IMR-90 (cell line): Measurements from ENCODE around the gene ZBTB3. TPM values are rescaled to one million over a fixed set of nuclear protein-coding genes. Genes with fewer than 3 reads are reported as not detected.
"Not testable (repeated sequence)": the region's sequence is repeated elsewhere in the genome, so short reads cannot be mapped to it uniquely, and the experiment has no call there.

ENCODE experiments used
- ATAC-seq: fragments of 200-7000 bp; cut with Tn5 transposase; 2 replicates; pipeline ENCODE4 v1.9.1; 2020; ENCODE audit warnings: low read depth, mild to moderate bottlenecking, moderate library complexity
- BruUV-seq: library from RNA; stranded (reverse); fragments of 400-500 nt; replicated peaks from 2 replicates; lab custom pipeline; 2021; lab: Mats Ljungman, UMichigan
- CTCF ChIA-PET: fragments of 300-600 bp; formaldehyde crosslinking; extraction: SDS; loops from one replicate; lab custom pipeline; 2021; ENCODE audit warnings: antibody characterized with exemption; lab: Yijun Ruan, JAX
- POLR2A ChIA-PET: fragments of 300-600 bp; sonication (Branson Sonifier 250); formaldehyde crosslinking; loops from one replicate; lab custom pipeline; 2022; ENCODE audit warnings: antibody characterized with exemption; ENCODE audit not compliant: unreplicated experiment; lab: Charles Lee
- DNase-seq: peaks from one replicate; pipeline ENCODE4 v3.0.0; 2013
- H2AFZ ChIP-seq: replicated peaks from 2 replicates; pipeline ENCODE3; 2013; ENCODE audit warnings: low read length, mild to moderate bottlenecking; ENCODE audit not compliant: poor library complexity
- H2AK5ac ChIP-seq: 2 replicates; pipeline ENCODE4 v1.6.1; 2013; ENCODE audit warnings: low read depth, low read length, inconsistent platforms
- H2AK9ac ChIP-seq: replicated peaks from 2 replicates; pipeline ENCODE3; 2013; ENCODE audit warnings: mild to moderate bottlenecking, low read depth, low read length, moderate library complexity; ENCODE audit not compliant: poor library complexity
- H2BK120ac ChIP-seq: 2 replicates; pipeline ENCODE4 v1.6.1; 2013; ENCODE audit warnings: low read depth, low read length, inconsistent platforms
- H2BK15ac ChIP-seq: 3 replicates; pipeline ENCODE4 v1.6.1; 2013; ENCODE audit warnings: low read depth, low read length, inconsistent platforms
- H2BK20ac ChIP-seq: 2 replicates; pipeline ENCODE4 v1.6.1; 2013; ENCODE audit warnings: low read depth, mild to moderate bottlenecking, inconsistent platforms, low read length, moderate library complexity
- H2BK5ac ChIP-seq: 2 replicates; pipeline ENCODE4 v1.6.1; 2013; ENCODE audit warnings: mild to moderate bottlenecking, low read depth, low read length, inconsistent platforms; ENCODE audit not compliant: poor library complexity, severe bottlenecking
- H3K14ac ChIP-seq: replicated peaks from 2 replicates; pipeline ENCODE4 v1.6.1; 2013; ENCODE audit warnings: low read depth, low read length, inconsistent platforms
- H3K18ac ChIP-seq: 2 replicates; pipeline ENCODE4 v1.6.1; 2013; ENCODE audit warnings: low read depth, low read length, control low read depth
- H3K23ac ChIP-seq: 2 replicates; pipeline ENCODE4 v1.6.1; 2013; ENCODE audit warnings: low read depth, low read length, inconsistent platforms
- H3K27ac ChIP-seq: 2 replicates; pipeline ENCODE4 v1.5.1; 2013; ENCODE audit warnings: mild to moderate bottlenecking, control low read depth, low read length; ENCODE audit not compliant: insufficient read depth
- H3K27me3 ChIP-seq: 2 replicates; pipeline ENCODE4 v1.6.1; 2013; ENCODE audit warnings: low read length; ENCODE audit not compliant: control insufficient read depth, insufficient read depth
- H3K36me3 ChIP-seq: 2 replicates; pipeline ENCODE4 v1.6.1; 2013; ENCODE audit warnings: low read length, mixed read lengths; ENCODE audit not compliant: control insufficient read depth, insufficient read depth
- H3K4ac ChIP-seq: 2 replicates; pipeline ENCODE4 v1.6.1; 2013; ENCODE audit warnings: low read depth, low read length, inconsistent platforms
- H3K4me1 ChIP-seq: 2 replicates; pipeline ENCODE4 v1.6.1; 2013; ENCODE audit warnings: low read length, mixed read lengths; ENCODE audit not compliant: control insufficient read depth, insufficient read depth
- H3K4me2 ChIP-seq: 2 replicates; pipeline ENCODE4 v1.6.1; 2013; ENCODE audit warnings: low read depth, mild to moderate bottlenecking, control low read depth, low read length, moderate library complexity
- H3K4me3 ChIP-seq: 2 replicates; pipeline ENCODE4 v1.5.1; 2013; ENCODE audit warnings: low read depth, mild to moderate bottlenecking, control low read depth, low read length, moderate library complexity; ENCODE audit not compliant: insufficient read depth
- H3K56ac ChIP-seq: 2 replicates; pipeline ENCODE4 v1.6.1; 2013; ENCODE audit warnings: low read length, inconsistent platforms; ENCODE audit not compliant: insufficient read depth; ENCODE audit errors: extremely low read depth
- H3K79me1 ChIP-seq, 2 experiments: 2 replicates each; pipeline ENCODE4 v1.6.1; 2013; ENCODE audit warnings: low read length in 2 of 2, inconsistent platforms in 1 of 2, low read depth in 1 of 2
- H3K9ac ChIP-seq: 2 replicates; pipeline ENCODE4 v1.6.1; 2013; ENCODE audit warnings: low read depth, low read length, control low read depth
- H3K9me1 ChIP-seq: 2 replicates; pipeline ENCODE4 v1.6.1; 2013; ENCODE audit warnings: low read length, inconsistent platforms; ENCODE audit not compliant: insufficient read depth
- H3K9me3 ChIP-seq: 2 replicates; pipeline ENCODE4 v1.6.1; 2013; ENCODE audit warnings: low read length; ENCODE audit not compliant: control insufficient read depth, insufficient read depth
- H4K20me1 ChIP-seq: 2 replicates; pipeline ENCODE4 v1.6.1; 2013; ENCODE audit warnings: low read length, inconsistent platforms; ENCODE audit not compliant: insufficient read depth
- H4K5ac ChIP-seq: 2 replicates; pipeline ENCODE4 v1.6.1; 2013; ENCODE audit warnings: mild to moderate bottlenecking, low read depth, low read length, control low read depth
- H4K8ac ChIP-seq, 2 experiments: 2 replicates each; pipeline ENCODE4 v1.6.1; 2013; ENCODE audit warnings: low read depth in 2 of 2, low read length in 2 of 2, control low read depth in 1 of 2, inconsistent platforms in 1 of 2
- H4K91ac ChIP-seq: 2 replicates; pipeline ENCODE4 v1.6.1; 2013; ENCODE audit warnings: low read depth, low read length, inconsistent platforms; ENCODE audit not compliant: insufficient read depth
- WGBS, 2 experiments: methylation state at CpG; one replicate each; pipeline versions ENCODE4 v1.1.5 to v1.1.7; 2013; ENCODE audit warnings: missing lambda C conversion rate in 2 of 2; ENCODE audit not compliant: insufficient read length in 1 of 2; ENCODE audit errors: extremely low coverage in 2 of 2; 5-methylcytosine and 5-hydroxymethylcytosine counted together
- dilution Hi-C: fragments of 300-500 bp; cut with HindIII; formaldehyde crosslinking; loops from one replicate; pipeline ENCODE4 v1.14.3; 2018; ENCODE audit warnings: low sequenced_read_pairs; ENCODE audit not compliant: unreplicated experiment
- in situ Hi-C: fragments of 300-500 bp; cut with MboI; formaldehyde crosslinking; loops from 3 replicates; pipeline ENCODE4 v1.14.3; 2019; ENCODE audit warnings: low sequenced_read_pairs, inconsistent platforms, mixed read lengths
- intact Hi-C: fragments of 100-400 bp; cut with micrococcal nuclease; formaldehyde crosslinking; loops from 2 replicates; pipeline ENCODE4 v1.10.0; 2022
- polyA plus RNA-seq, 3 experiments: library from polyadenylated mRNA; depleted of rRNA; stranded (reverse); fragments of >200 nt; gene quantifications; 2 replicates each; pipeline ENCODE4 v1.2.3, GENCODE V29; 2012; ENCODE audit warnings: low replicate concordance in 1 of 3
- total RNA-seq: library from RNA; depleted of rRNA; stranded (reverse); fragments of >200 nt; gene quantifications from 2 replicates; pipeline ENCODE4 v1.2.3, GENCODE V29; 2012

Gene ZBTB3
- total and polyA plus RNA-seq, 2 of the 4 experiments (the other 2 are of a cell fraction): 3.4 to 8.1 TPM

- H2BK15ac ChIP-seq, POLR2A ChIA-PET, H3K4me2 ChIP-seq, BruUV-seq, H3K14ac ChIP-seq, H2BK120ac ChIP-seq, H3K56ac ChIP-seq, H3K36me3 ChIP-seq, H3K18ac ChIP-seq, H4K5ac ChIP-seq, H2BK20ac ChIP-seq, H4K91ac ChIP-seq, H3K27me3 ChIP-seq, H3K4ac ChIP-seq, H4K8ac ChIP-seq, H3K9ac ChIP-seq, in situ Hi-C loops, H2BK5ac ChIP-seq, H4K20me1 ChIP-seq, dilution Hi-C loops, H3K9me3 ChIP-seq, H2AK5ac ChIP-seq, H3K4me3 ChIP-seq, H2AK9ac ChIP-seq, intact Hi-C loops, DNase-seq, H3K23ac ChIP-seq, H2AFZ ChIP-seq, H3K27ac ChIP-seq, ATAC-seq: not testable (repeated sequence)
- 100% methylated on average over 1 of the region's 4 CpGs; no CpG with 5 or more reads in 1 of the 2 experiments for WGBS, 2 experiments
- H3K4me1 ChIP-seq: peaks cover 12% of the 10 kb centered on the region
- CTCF ChIA-PET: interaction anchor here (1.0 kb wide), 1 partner anchor 10 kb away, joined by 4 read pairs; no protein-coding TSS in a partner anchor
- peaks cover 13 to 39% of the 10 kb centered on the region in 2 experiments for H3K79me1 ChIP-seq
- H3K9me1 ChIP-seq: peaks cover 16% of the 10 kb centered on the region
These were observed 50.0 kb downstream of the ZBTB3 start for GRCh38 chr11:62703921-62704320.
